ENCODE results near the gene SLCO3A1. TPM values are rescaled to one million over a fixed set of nuclear protein-coding genes. Genes with fewer than 3 reads are reported as not detected.

Gene SLCO3A1
- total RNA-seq, 1 experiment from 2014 or later = 9.1 TPM

- TF ChIP-seq ZNF138 (CRISPR knock-in tag; conservative IDR thresholded peaks at IDR 0.05) = no peak
- TF ChIP-seq NFYB (CRISPR knock-in tag; conservative IDR thresholded peaks at IDR 0.05; ENCODE audit: low read depth) = no peak
- no peak for TF ChIP-seq ARID4B (CRISPR knock-in tag; IDR thresholded peaks at IDR 0.05; ENCODE audit: borderline replicate concordance)
- TF ChIP-seq ZNF416 (CRISPR knock-in tag; IDR thresholded peaks at IDR 0.05) = no peak
- TF ChIP-seq, protein P1, sequence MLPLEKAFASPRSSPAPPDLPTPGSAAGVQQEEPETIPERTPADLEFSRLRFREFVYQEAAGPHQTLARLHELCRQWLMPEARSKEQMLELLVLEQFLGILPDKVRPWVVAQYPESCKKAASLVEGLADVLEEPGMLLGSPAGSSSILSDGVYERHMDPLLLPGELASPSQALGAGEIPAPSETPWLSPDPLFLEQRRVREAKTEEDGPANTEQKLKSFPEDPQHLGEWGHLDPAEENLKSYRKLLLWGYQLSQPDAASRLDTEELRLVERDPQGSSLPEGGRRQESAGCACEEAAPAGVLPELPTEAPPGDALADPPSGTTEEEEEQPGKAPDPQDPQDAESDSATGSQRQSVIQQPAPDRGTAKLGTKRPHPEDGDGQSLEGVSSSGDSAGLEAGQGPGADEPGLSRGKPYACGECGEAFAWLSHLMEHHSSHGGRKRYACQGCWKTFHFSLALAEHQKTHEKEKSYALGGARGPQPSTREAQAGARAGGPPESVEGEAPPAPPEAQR (CRISPR knock-in tag; IDR thresholded peaks at IDR 0.05) = no peak
- no peak for TF ChIP-seq PREB (CRISPR knock-in tag; IDR thresholded peaks at IDR 0.05; ENCODE audit: borderline replicate concordance)
- TF ChIP-seq MAX (CRISPR knock-in tag; IDR thresholded peaks at IDR 0.05) = no peak
- TF ChIP-seq, protein P2, sequence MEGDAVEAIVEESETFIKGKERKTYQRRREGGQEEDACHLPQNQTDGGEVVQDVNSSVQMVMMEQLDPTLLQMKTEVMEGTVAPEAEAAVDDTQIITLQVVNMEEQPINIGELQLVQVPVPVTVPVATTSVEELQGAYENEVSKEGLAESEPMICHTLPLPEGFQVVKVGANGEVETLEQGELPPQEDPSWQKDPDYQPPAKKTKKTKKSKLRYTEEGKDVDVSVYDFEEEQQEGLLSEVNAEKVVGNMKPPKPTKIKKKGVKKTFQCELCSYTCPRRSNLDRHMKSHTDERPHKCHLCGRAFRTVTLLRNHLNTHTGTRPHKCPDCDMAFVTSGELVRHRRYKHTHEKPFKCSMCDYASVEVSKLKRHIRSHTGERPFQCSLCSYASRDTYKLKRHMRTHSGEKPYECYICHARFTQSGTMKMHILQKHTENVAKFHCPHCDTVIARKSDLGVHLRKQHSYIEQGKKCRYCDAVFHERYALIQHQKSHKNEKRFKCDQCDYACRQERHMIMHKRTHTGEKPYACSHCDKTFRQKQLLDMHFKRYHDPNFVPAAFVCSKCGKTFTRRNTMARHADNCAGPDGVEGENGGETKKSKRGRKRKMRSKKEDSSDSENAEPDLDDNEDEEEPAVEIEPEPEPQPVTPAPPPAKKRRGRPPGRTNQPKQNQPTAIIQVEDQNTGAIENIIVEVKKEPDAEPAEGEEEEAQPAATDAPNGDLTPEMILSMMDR (IDR thresholded peaks at IDR 0.05) = no peak
- no peak for TF ChIP-seq ZNF121 (CRISPR knock-in tag; IDR thresholded peaks at IDR 0.05)
- TF ChIP-seq, protein P3, sequence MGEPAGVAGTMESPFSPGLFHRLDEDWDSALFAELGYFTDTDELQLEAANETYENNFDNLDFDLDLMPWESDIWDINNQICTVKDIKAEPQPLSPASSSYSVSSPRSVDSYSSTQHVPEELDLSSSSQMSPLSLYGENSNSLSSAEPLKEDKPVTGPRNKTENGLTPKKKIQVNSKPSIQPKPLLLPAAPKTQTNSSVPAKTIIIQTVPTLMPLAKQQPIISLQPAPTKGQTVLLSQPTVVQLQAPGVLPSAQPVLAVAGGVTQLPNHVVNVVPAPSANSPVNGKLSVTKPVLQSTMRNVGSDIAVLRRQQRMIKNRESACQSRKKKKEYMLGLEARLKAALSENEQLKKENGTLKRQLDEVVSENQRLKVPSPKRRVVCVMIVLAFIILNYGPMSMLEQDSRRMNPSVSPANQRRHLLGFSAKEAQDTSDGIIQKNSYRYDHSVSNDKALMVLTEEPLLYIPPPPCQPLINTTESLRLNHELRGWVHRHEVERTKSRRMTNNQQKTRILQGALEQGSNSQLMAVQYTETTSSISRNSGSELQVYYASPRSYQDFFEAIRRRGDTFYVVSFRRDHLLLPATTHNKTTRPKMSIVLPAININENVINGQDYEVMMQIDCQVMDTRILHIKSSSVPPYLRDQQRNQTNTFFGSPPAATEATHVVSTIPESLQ (CRISPR knock-in tag; IDR thresholded peaks at IDR 0.05) = no peak
- no peak for TF ChIP-seq JUN (CRISPR knock-in tag; IDR thresholded peaks at IDR 0.05)
- TF ChIP-seq MLX (CRISPR knock-in tag; IDR thresholded peaks at IDR 0.05) = no peak
- TF ChIP-seq TCF7 (CRISPR knock-in tag; IDR thresholded peaks at IDR 0.05; ENCODE audit: low read depth) = no peak
- DNase-seq (ENCODE audit: low spot score) (no peak), ATAC-seq (no peak)
- no peaks in the 10 kb centered on the region for H3K9me3 Mint-ChIP-seq
- CTCF ChIA-PET = no interaction called here
- H3K27me3 Mint-ChIP-seq (ENCODE audit: low read depth) = no peaks in the 10 kb centered on the region
- H3K27ac Mint-ChIP-seq = no peak overlapping the region
- H3K4me1 Mint-ChIP-seq = peaks cover 84% of the 10 kb centered on the region
- no peak overlapping the region for H3K4me3 Mint-ChIP-seq
- POLR2A ChIA-PET = no interaction called here
- no peaks in the 10 kb centered on the region for H3K36me3 Mint-ChIP-seq
Measured at GRCh38 chr15:92162657-92163056, 309.1 kb downstream of the SLCO3A1 start.

DNA sequence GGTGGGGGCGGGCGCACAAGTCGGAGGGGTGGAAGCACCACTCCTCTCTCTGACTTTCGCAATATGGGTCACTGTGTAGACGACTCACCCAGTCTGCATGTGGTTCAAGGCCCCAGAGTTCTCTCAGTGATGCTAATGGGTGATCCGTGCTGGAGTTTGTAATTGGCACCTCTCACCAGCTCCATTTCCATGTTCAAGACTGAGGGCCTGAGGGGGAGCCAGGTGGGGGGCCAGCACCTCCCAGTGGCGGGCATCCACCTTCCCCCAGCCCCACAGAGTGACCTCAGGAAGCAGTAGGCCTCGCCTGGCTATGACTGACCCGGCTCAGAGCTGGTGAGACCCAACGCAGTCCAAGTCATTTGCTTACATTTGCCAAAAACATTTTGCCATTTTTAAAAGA, 310.1 kb downstream of the SLCO3A1 start:
- no peak for TF ChIP-seq ZNF138 (CRISPR knock-in tag; conservative IDR thresholded peaks at IDR 0.05)
- TF ChIP-seq, protein P4, sequence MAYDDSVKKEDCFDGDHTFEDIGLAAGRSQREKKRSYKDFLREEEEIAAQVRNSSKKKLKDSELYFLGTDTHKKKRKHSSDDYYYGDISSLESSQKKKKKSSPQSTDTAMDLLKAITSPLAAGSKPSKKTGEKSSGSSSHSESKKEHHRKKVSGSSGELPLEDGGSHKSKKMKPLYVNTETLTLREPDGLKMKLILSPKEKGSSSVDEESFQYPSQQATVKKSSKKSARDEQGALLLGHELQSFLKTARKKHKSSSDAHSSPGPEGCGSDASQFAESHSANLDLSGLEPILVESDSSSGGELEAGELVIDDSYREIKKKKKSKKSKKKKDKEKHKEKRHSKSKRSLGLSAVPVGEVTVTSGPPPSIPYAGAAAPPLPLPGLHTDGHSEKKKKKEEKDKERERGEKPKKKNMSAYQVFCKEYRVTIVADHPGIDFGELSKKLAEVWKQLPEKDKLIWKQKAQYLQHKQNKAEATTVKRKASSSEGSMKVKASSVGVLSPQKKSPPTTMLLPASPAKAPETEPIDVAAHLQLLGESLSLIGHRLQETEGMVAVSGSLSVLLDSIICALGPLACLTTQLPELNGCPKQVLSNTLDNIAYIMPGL (CRISPR knock-in tag; IDR thresholded peaks at IDR 0.05) = no peak
- no peak for TF ChIP-seq TEAD4 (CRISPR knock-in tag; IDR thresholded peaks at IDR 0.05)
- TF ChIP-seq ATF3 (CRISPR knock-in tag; conservative IDR thresholded peaks at IDR 0.05) = no peak
- TF ChIP-seq SMAD3 (CRISPR knock-in tag; IDR thresholded peaks at IDR 0.05; ENCODE audit: borderline replicate concordance) = no peak
- H3K27ac Mint-ChIP-seq = peak overlapping the region; percentile 96
- DNase-seq (ENCODE audit: low spot score) (peak; percentile 23), ATAC-seq (peak; percentile 13; the same call in 1 of the 2 replicates)
- peaks cover 74% of the 10 kb centered on the region for H3K4me1 Mint-ChIP-seq
- no peak overlapping the region for H3K4me3 Mint-ChIP-seq
- H3K9me3 Mint-ChIP-seq = no peaks in the 10 kb centered on the region
- ChIA-PET CTCF (interaction anchor here (0.5 to 2.4 kb wide), 4 partner anchors 45 to 228 kb away, joined by 3 to 20 read pairs (median 4); no protein-coding TSS in a partner anchor), POLR2A (no interaction called here)
- no peaks in the 10 kb centered on the region for H3K27me3 Mint-ChIP-seq (ENCODE audit: low read depth)
- H3K36me3 Mint-ChIP-seq = no peaks in the 10 kb centered on the region
